Ovary (tissue), 3 donors: ENCODE measurements around the gene MMAB.

Source experiments
- CTCF ChIP-seq, 3 donors: fragments of 450-650 bp in 2 of 3; fragments of 200-600 bp in 1 of 3; IDR thresholded peaks; one replicate each; pipeline versions ENCODE4 v1.5.1 to v1.8.0; 2016 to 2022; ENCODE audit warnings: antibody characterized with exemption in 3 of 3, mild to moderate bottlenecking in 1 of 3
- POLR2A ChIP-seq: fragments of 450-650 bp; IDR thresholded peaks from one replicate; pipeline ENCODE4 v1.6.1; 2017; ENCODE audit warnings: antibody characterized with exemption, mild to moderate bottlenecking, moderate library complexity
- donor health status: DM: no; HTN: no; CAD: no.

GRCh38 chr12:109592195-109592904 lies 19.0 kb upstream of the MMAB start:
- no peak for TF ChIP-seq CTCF (IDR thresholded peaks at IDR 0.05)
- no peak for TF ChIP-seq POLR2A
